HFFc6 (cell line): ENCODE measurements around the gene CCNY. TPM values are rescaled to one million over a fixed set of nuclear protein-coding genes. Genes with fewer than 3 reads are reported as not detected.

Source experiments
- DNase-seq: peaks from one replicate; pipeline ENCODE4 v3.0.0-alpha.2; 2018
- H3K27ac Mint-ChIP-seq: 2 replicates; pipeline ENCODE4 v1.8.0; 2020; ENCODE audit warnings: mild to moderate bottlenecking, mixed read lengths
- H3K27me3 Mint-ChIP-seq: 2 replicates; pipeline ENCODE4 v1.8.0; 2021; ENCODE audit warnings: mild to moderate bottlenecking, moderate library complexity, mixed read lengths; ENCODE audit not compliant: insufficient read depth
- H3K36me3 Mint-ChIP-seq: 2 replicates; pipeline ENCODE4 v1.8.0; 2021; ENCODE audit warnings: low read depth, mixed read lengths
- H3K4me1 Mint-ChIP-seq: 2 replicates; pipeline ENCODE4 v1.8.0; 2020; ENCODE audit warnings: low read depth, mixed read lengths
- H3K4me3 Mint-ChIP-seq: 2 replicates; pipeline ENCODE4 v1.8.0; 2020; ENCODE audit warnings: mild to moderate bottlenecking, moderate library complexity, mixed read lengths
- H3K9me3 Mint-ChIP-seq: 2 replicates; pipeline ENCODE4 v1.8.0; 2020; ENCODE audit warnings: mild to moderate bottlenecking, mixed read lengths
- CTCF ChIP-seq: fragments of 200-600 bp; sonication (generic); IDR thresholded peaks from 2 replicates; pipeline ENCODE4 v1.5.0; 2021; ENCODE audit warnings: antibody characterized with exemption, mild to moderate bottlenecking
- total RNA-seq, 6 experiments: library from RNA; stranded (reverse); fragmentation: NEBNext Ultra II Directional; extraction: Animal tissue kit (Norgen Biotek cat#: 25700); gene quantifications; 2 replicates in 1 of 6; 3 replicates in 5 of 6; pipeline ENCODE4 v1.2.3, GENCODE V29; 2021

CCNY gene
- total RNA-seq, 6 experiments from 2014 or later = 60.0 to 76.6 (median 69.9) TPM

- Mint-ChIP-seq H3K9me3 (peaks cover 21% of the 10 kb centered on the region), H3K27ac (no peak overlapping the region), H3K27me3 (0 out of 2 replicates have a peak, but pooled peaks cover 1% of the 10 kb centered on the region), H3K4me3 (no peak overlapping the region), H3K4me1 (peaks cover 31% of the 10 kb centered on the region), H3K36me3 (peaks cover 23% of the 10 kb centered on the region)
- TF ChIP-seq CTCF = no peak
- no peak for DNase-seq
Observed at GRCh38 chr10:35390843-35391152, 54.5 kb downstream of the CCNY start.

- Mint-ChIP-seq H3K27me3 (0 out of 2 replicates have a peak, but pooled peaks cover 1% of the 10 kb centered on the region), H3K36me3 (peaks cover 23% of the 10 kb centered on the region), H3K4me1 (peaks cover 28% of the 10 kb centered on the region), H3K9me3 (peaks cover 21% of the 10 kb centered on the region), H3K4me3 (no peak overlapping the region), H3K27ac (no peak overlapping the region)
- TF ChIP-seq CTCF = no peak
- DNase-seq = no peak
Observed at GRCh38 chr10:35391153-35391953, 55.0 kb downstream of the CCNY start.

- Mint-ChIP-seq H3K4me3 (no peak overlapping the region), H3K4me1 (peaks cover 23% of the 10 kb centered on the region), H3K36me3 (peaks cover 23% of the 10 kb centered on the region), H3K9me3 (peaks cover 21% of the 10 kb centered on the region), H3K27me3 (0 out of 2 replicates have a peak, but pooled peaks cover 1% of the 10 kb centered on the region), H3K27ac (no peak overlapping the region)
- no peak for DNase-seq
- TF ChIP-seq CTCF = no peak
Observed at GRCh38 chr10:35391954-35392262, 55.6 kb downstream of the CCNY start.

- TF ChIP-seq CTCF = no peak
- H3K36me3 Mint-ChIP-seq = peaks cover 23% of the 10 kb centered on the region
- H3K27me3 Mint-ChIP-seq = 0 out of 2 replicates have a peak, but pooled peaks cover 1% of the 10 kb centered on the region
- no peak for DNase-seq
- peaks cover 15% of the 10 kb centered on the region for H3K4me1 Mint-ChIP-seq
- peaks cover 21% of the 10 kb centered on the region for H3K9me3 Mint-ChIP-seq
- no peak overlapping the region for H3K27ac Mint-ChIP-seq
- H3K4me3 Mint-ChIP-seq = no peak overlapping the region
Observed at GRCh38 chr10:35392482-35393228, 56.3 kb downstream of the CCNY start.

- peaks cover 23% of the 10 kb centered on the region for H3K36me3 Mint-ChIP-seq
- peaks cover 21% of the 10 kb centered on the region for H3K9me3 Mint-ChIP-seq
- no peak overlapping the region for H3K4me3 Mint-ChIP-seq
- peaks cover 15% of the 10 kb centered on the region for H3K4me1 Mint-ChIP-seq
- H3K27me3 Mint-ChIP-seq = 0 out of 2 replicates have a peak, but pooled peaks cover 1% of the 10 kb centered on the region
- DNase-seq = no peak
- H3K27ac Mint-ChIP-seq = no peak overlapping the region
- no peak for TF ChIP-seq CTCF
Observed at GRCh38 chr10:35394411-35394851, 58.1 kb downstream of the CCNY start.
